MCF 10A (cell line): ENCODE measurements around the gene MYO5C. TPM values are rescaled to one million over a fixed set of nuclear protein-coding genes. Genes with fewer than 3 reads are reported as not detected.
A peak's percentile ranks its signal among the peaks of the same experiment; 100 is the strongest.

ENCODE experiments used
- BruUV-seq: library from RNA; stranded (reverse); fragments of 400-500 nt; replicated peaks from 2 replicates; lab custom pipeline; 2021; lab: Mats Ljungman, UMichigan
- CTCF ChIA-PET: fragments of 300-600 bp; sonication (Branson Sonifier 250); formaldehyde crosslinking; extraction: SDS; loops from one replicate; lab custom pipeline; 2021; ENCODE audit warnings: antibody characterized with exemption, inconsistent platforms; lab: Yijun Ruan, JAX
- POLR2A ChIA-PET: fragments of 300-600, 350-650 bp; sonication (Branson Sonifier 250); formaldehyde crosslinking; extraction: SDS; loops from one replicate; lab custom pipeline; 2020; ENCODE audit warnings: antibody characterized with exemption, inconsistent platforms; lab: Yijun Ruan, JAX
- DNase-seq: peaks from one replicate; pipeline ENCODE4 v3.0.0-alpha.2; 2018; ENCODE audit not compliant: unreplicated experiment
- H3K27ac Mint-ChIP-seq: one replicate; pipeline ENCODE4 v1.8.0; 2022; ENCODE audit warnings: mild to moderate bottlenecking, low read depth, mixed read lengths; ENCODE audit not compliant: unreplicated experiment
- H3K27me3 Mint-ChIP-seq: one replicate; pipeline ENCODE4 v1.8.0; 2022; ENCODE audit warnings: mixed read lengths; ENCODE audit not compliant: insufficient read depth, unreplicated experiment
- H3K36me3 Mint-ChIP-seq: one replicate; pipeline ENCODE4 v1.8.0; 2022; ENCODE audit warnings: mild to moderate bottlenecking, moderate library complexity, mixed read lengths; ENCODE audit not compliant: insufficient read depth, unreplicated experiment
- H3K4me1 Mint-ChIP-seq: one replicate; pipeline ENCODE4 v1.8.0; 2022; ENCODE audit warnings: mixed read lengths; ENCODE audit not compliant: insufficient read depth, unreplicated experiment
- H3K4me3 Mint-ChIP-seq: one replicate; pipeline ENCODE4 v1.8.0; 2022; ENCODE audit warnings: mild to moderate bottlenecking, moderate library complexity, mixed read lengths; ENCODE audit not compliant: unreplicated experiment
- H3K9me3 Mint-ChIP-seq: one replicate; pipeline ENCODE4 v1.8.0; 2022; ENCODE audit warnings: mixed read lengths; ENCODE audit not compliant: unreplicated experiment
- CTCF ChIP-seq: fragments of 200-600 bp; IDR thresholded peaks from one replicate; pipeline ENCODE4 v1.8.0; 2022; ENCODE audit warnings: antibody characterized with exemption, mild to moderate bottlenecking; ENCODE audit not compliant: unreplicated experiment
- intact Hi-C: fragments of 100-400 bp; cut with micrococcal nuclease; formaldehyde crosslinking; loops from 2 replicates; pipeline ENCODE4 v1.14.1; 2022
- total RNA-seq: library from RNA; stranded (reverse); gene quantifications from 2 replicates; pipeline ENCODE4 v1.2.3, GENCODE V29; 2022

MYO5C gene
- total RNA-seq, 1 experiment from 2014 or later: 29.4 TPM

- Mint-ChIP-seq H3K9me3 (no peaks in the 10 kb centered on the region), H3K27ac (no peak overlapping the region), H3K4me1 (peaks cover 16% of the 10 kb centered on the region), H3K27me3 (no peaks in the 10 kb centered on the region), H3K4me3 (no peak overlapping the region), H3K36me3 (peaks cover 24% of the 10 kb centered on the region)
- CTCF ChIA-PET: interaction anchor here (0.6 to 0.7 kb wide), 2 partner anchors 34 to 46 kb away, joined by 3 read pairs; no protein-coding TSS in a partner anchor
- no peak for DNase-seq
- no peak for TF ChIP-seq CTCF
- intact Hi-C loops: no loop called here
- POLR2A ChIA-PET: no interaction called here
- no TSS peak for BruUV-seq
Measured at GRCh38 chr15:52162260-52162659, 133.3 kb downstream of the MYO5C start.

GRCh38 chr15:52161406-52161966 is 134.1 kb downstream of the MYO5C start:
- Mint-ChIP-seq H3K9me3 (no peaks in the 10 kb centered on the region), H3K27ac (no peak overlapping the region), H3K36me3 (peaks cover 24% of the 10 kb centered on the region), H3K27me3 (no peaks in the 10 kb centered on the region), H3K4me1 (peaks cover 16% of the 10 kb centered on the region), H3K4me3 (no peak overlapping the region)
- BruUV-seq: no TSS peak
- ChIA-PET CTCF (interaction anchor here (0.7 kb wide), 2 partner anchors 15 to 46 kb away, joined by 3 read pairs; no protein-coding TSS in a partner anchor), POLR2A (interaction anchor here (0.8 kb wide), 1 partner anchor 11 kb away, joined by 3 read pairs; no protein-coding TSS in a partner anchor)
- intact Hi-C loops: no loop called here
- TF ChIP-seq CTCF: no peak
- DNase-seq: no peak

- TF ChIP-seq CTCF: no peak
- ChIA-PET CTCF (no interaction called here), POLR2A (interaction anchor here (2.4 kb wide), 1 partner anchor 20 kb away, joined by 9 read pairs; no protein-coding TSS in a partner anchor)
- Mint-ChIP-seq H3K4me3 (no peak overlapping the region), H3K27me3 (no peaks in the 10 kb centered on the region), H3K36me3 (peaks cover 24% of the 10 kb centered on the region), H3K4me1 (peaks cover 3% of the 10 kb centered on the region), H3K9me3 (no peaks in the 10 kb centered on the region), H3K27ac (peak overlapping the region; percentile 42)
- intact Hi-C loops: no loop called here
- DNase-seq: no peak
- BruUV-seq: no TSS peak
Measured at GRCh38 chr15:52159645-52160044, 136.0 kb downstream of the MYO5C start.

- peaks cover 24% of the 10 kb centered on the region for H3K36me3 Mint-ChIP-seq
- no peaks in the 10 kb centered on the region for H3K9me3 Mint-ChIP-seq
- H3K4me3 Mint-ChIP-seq: no peak overlapping the region
- no peak overlapping the region for H3K27ac Mint-ChIP-seq
- POLR2A ChIA-PET: interaction anchor here (2.4 kb wide), 1 partner anchor 21 kb away, joined by 9 read pairs; no protein-coding TSS in a partner anchor
- DNase-seq: no peak
- TF ChIP-seq CTCF: no peak
- CTCF ChIA-PET: interaction anchor here (0.6 to 0.9 kb wide), 4 partner anchors 21 to 375 kb away, joined by 3 to 5 read pairs (median 3); no protein-coding TSS in a partner anchor
- no peaks in the 10 kb centered on the region for H3K4me1 Mint-ChIP-seq
- H3K27me3 Mint-ChIP-seq: no peaks in the 10 kb centered on the region
- BruUV-seq: no TSS peak
- intact Hi-C loops: no loop called here
Measured at GRCh38 chr15:52158084-52158765, 137.4 kb downstream of the MYO5C start.
